NCI-H1092 treated with DMSO at 0.1 percent for 48 hours (cell line): Measurements from ENCODE around the gene CLEC16A.

Experiments used
- DNase-seq: peaks from one replicate; lab custom pipeline; 2025; lab: John Stamatoyannopoulos, UW

Gene CLEC16A

GRCh38 chr16:11125936-11126335 lies 181.6 kb downstream of the CLEC16A start:
- DNase-seq, result no peak

GRCh38 chr16:11126399-11127054 lies 182.2 kb downstream of the CLEC16A start:
- no peak for DNase-seq

GRCh38 chr16:11127610-11128195 lies 183.3 kb downstream of the CLEC16A start:
- DNase-seq, result no peak

GRCh38 chr16:11128211-11129141 lies 184.1 kb downstream of the CLEC16A start:
- DNase-seq, result no peak

GRCh38 chr16:11129378-11129781 lies 185.0 kb downstream of the CLEC16A start:
- no peak for DNase-seq

GRCh38 chr16:11130978-11131665 lies 186.8 kb downstream of the CLEC16A start:
- no peak for DNase-seq

- no peak for DNase-seq
These were observed 187.3 kb downstream of the CLEC16A start for GRCh38 chr16:11131706-11132105.

GRCh38 chr16:11133344-11133943 lies 189.1 kb downstream of the CLEC16A start:
- no peak for DNase-seq

GRCh38 chr16:11134722-11135463 lies 190.5 kb downstream of the CLEC16A start:
- DNase-seq, result no peak

- no peak for DNase-seq
These were observed 191.2 kb downstream of the CLEC16A start for GRCh38 chr16:11135464-11135973.

- peak; percentile 55 for DNase-seq
These were observed 192.2 kb downstream of the CLEC16A start for GRCh38 chr16:11136600-11136999.

- DNase-seq, result no peak
These were observed 193.8 kb downstream of the CLEC16A start for GRCh38 chr16:11138022-11138768.

- DNase-seq, result no peak
These were observed 194.5 kb downstream of the CLEC16A start for GRCh38 chr16:11138769-11139325.

GRCh38 chr16:11139326-11140097 lies 195.1 kb downstream of the CLEC16A start:
- no peak for DNase-seq

GRCh38 chr16:11140098-11140375 lies 195.7 kb downstream of the CLEC16A start:
- no peak for DNase-seq

GRCh38 chr16:11140466-11140865 lies 196.1 kb downstream of the CLEC16A start:
- DNase-seq, result no peak

- no peak for DNase-seq
These were observed 196.5 kb downstream of the CLEC16A start for GRCh38 chr16:11140867-11141266.

GRCh38 chr16:11141409-11142260 lies 197.3 kb downstream of the CLEC16A start:
- DNase-seq, result no peak
